Measurements from ENCODE around the gene CACNG1.
"Not testable (repeated sequence)": the region's sequence is repeated elsewhere in the genome, so short reads cannot be mapped to it uniquely, and the experiment has no call there.

CACNG1 gene

GRCh38 chr17:67095803-67096202 lies 51.4 kb downstream of the CACNG1 start:
- no peak overlapping the region for H3K27ac ChIP-seq (replicated peaks)
- no peak overlapping the region for H3K4me3 ChIP-seq (replicated peaks; ENCODE audit: insufficient read depth, low read length)
- TF ChIP-seq SPI1 (IDR thresholded peaks at IDR 0.05; ENCODE audit: borderline replicate concordance, low read depth) (no peak), POLR2AphosphoS5 (IDR thresholded peaks at IDR 0.05; ENCODE audit: low read depth) (no peak), GABPA (IDR thresholded peaks at IDR 0.05; ENCODE audit: low read depth) (no peak)
- TF ChIP-seq, protein P1, sequence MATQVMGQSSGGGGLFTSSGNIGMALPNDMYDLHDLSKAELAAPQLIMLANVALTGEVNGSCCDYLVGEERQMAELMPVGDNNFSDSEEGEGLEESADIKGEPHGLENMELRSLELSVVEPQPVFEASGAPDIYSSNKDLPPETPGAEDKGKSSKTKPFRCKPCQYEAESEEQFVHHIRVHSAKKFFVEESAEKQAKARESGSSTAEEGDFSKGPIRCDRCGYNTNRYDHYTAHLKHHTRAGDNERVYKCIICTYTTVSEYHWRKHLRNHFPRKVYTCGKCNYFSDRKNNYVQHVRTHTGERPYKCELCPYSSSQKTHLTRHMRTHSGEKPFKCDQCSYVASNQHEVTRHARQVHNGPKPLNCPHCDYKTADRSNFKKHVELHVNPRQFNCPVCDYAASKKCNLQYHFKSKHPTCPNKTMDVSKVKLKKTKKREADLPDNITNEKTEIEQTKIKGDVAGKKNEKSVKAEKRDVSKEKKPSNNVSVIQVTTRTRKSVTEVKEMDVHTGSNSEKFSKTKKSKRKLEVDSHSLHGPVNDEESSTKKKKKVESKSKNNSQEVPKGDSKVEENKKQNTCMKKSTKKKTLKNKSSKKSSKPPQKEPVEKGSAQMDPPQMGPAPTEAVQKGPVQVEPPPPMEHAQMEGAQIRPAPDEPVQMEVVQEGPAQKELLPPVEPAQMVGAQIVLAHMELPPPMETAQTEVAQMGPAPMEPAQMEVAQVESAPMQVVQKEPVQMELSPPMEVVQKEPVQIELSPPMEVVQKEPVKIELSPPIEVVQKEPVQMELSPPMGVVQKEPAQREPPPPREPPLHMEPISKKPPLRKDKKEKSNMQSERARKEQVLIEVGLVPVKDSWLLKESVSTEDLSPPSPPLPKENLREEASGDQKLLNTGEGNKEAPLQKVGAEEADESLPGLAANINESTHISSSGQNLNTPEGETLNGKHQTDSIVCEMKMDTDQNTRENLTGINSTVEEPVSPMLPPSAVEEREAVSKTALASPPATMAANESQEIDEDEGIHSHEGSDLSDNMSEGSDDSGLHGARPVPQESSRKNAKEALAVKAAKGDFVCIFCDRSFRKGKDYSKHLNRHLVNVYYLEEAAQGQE (IDR thresholded peaks at IDR 0.05; ENCODE audit: insufficient replicate concordance, low read depth) = no peak
- TF ChIP-seq, protein P2, sequence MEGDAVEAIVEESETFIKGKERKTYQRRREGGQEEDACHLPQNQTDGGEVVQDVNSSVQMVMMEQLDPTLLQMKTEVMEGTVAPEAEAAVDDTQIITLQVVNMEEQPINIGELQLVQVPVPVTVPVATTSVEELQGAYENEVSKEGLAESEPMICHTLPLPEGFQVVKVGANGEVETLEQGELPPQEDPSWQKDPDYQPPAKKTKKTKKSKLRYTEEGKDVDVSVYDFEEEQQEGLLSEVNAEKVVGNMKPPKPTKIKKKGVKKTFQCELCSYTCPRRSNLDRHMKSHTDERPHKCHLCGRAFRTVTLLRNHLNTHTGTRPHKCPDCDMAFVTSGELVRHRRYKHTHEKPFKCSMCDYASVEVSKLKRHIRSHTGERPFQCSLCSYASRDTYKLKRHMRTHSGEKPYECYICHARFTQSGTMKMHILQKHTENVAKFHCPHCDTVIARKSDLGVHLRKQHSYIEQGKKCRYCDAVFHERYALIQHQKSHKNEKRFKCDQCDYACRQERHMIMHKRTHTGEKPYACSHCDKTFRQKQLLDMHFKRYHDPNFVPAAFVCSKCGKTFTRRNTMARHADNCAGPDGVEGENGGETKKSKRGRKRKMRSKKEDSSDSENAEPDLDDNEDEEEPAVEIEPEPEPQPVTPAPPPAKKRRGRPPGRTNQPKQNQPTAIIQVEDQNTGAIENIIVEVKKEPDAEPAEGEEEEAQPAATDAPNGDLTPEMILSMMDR (IDR thresholded peaks at IDR 0.05; ENCODE audit: insufficient read depth, low read length) = no peak
- no peaks in the 10 kb centered on the region for H3K27me3 ChIP-seq (ENCODE audit: insufficient read depth, poor library complexity, severe bottlenecking)
- DNase-seq (ENCODE audit: low read depth in 1 of 2, low spot score in 1 of 2) = no peak

DNA sequence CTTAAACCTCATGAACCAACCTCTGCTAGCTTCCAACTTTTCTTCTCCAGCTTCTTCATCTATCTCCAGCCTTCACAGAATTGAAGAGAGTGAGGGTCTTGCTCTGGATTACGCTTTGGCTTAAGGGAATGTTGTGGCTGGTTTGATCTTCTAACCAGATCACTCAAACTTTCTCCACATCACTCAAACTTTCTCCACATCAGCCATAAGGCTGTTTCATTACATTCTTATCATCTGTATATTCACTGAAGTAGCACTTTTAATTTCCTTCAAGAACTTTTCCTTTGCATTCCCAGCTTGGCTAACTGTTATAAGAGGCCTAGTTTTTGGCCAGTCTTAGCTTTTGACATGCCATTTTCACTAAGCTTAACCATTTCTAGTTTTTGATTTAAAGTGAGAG lies 52.3 kb downstream of the CACNG1 start:
- Histone ChIP-seq H3K27me3 (ENCODE audit: insufficient read depth, poor library complexity, severe bottlenecking) (no peaks in the 10 kb centered on the region), H3K4me3 (replicated peaks; ENCODE audit: insufficient read depth, low read length) (no peak overlapping the region), H3K27ac (replicated peaks) (no peak overlapping the region)
- no peak for DNase-seq (ENCODE audit: low read depth in 1 of 2, low spot score in 1 of 2)
- TF ChIP-seq SPI1 (IDR thresholded peaks at IDR 0.05; ENCODE audit: borderline replicate concordance, low read depth) = no peak
- TF ChIP-seq, protein P2 (IDR thresholded peaks at IDR 0.05; ENCODE audit: insufficient read depth, low read length) = no peak
- TF ChIP-seq GABPA (IDR thresholded peaks at IDR 0.05; ENCODE audit: low read depth) = no peak
- TF ChIP-seq, protein P1 (IDR thresholded peaks at IDR 0.05; ENCODE audit: insufficient replicate concordance, low read depth) = no peak
- TF ChIP-seq POLR2AphosphoS5 (IDR thresholded peaks at IDR 0.05; ENCODE audit: low read depth) = no peak

DNA sequence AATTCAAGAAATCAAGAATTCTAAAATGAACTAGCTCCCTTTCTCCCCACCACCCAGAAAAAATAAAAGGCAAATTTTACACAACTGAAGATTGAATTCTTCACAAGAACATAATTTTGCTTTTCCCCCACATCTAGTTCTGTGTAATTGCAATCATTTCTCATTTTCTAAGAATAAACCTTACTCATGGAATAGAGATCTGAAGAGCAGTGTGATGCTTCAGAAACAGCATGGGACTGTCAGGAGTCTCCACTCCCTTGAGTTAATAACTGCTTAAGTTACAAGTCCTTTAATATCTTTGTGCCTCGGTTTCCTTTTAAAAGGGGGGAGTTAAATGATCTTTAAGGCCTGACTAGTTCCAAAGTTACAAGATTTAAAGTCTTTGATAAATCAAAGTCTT lies 53.7 kb downstream of the CACNG1 start:
- Histone ChIP-seq H3K27ac (replicated peaks) (no peak overlapping the region), H3K4me3 (replicated peaks; ENCODE audit: insufficient read depth, low read length) (no peak overlapping the region), H3K27me3 (ENCODE audit: insufficient read depth, poor library complexity, severe bottlenecking) (no peaks in the 10 kb centered on the region)
- DNase-seq (ENCODE audit: low read depth in 1 of 2, low spot score in 1 of 2) = no peak
- TF ChIP-seq, protein P1 (IDR thresholded peaks at IDR 0.05; ENCODE audit: insufficient replicate concordance, low read depth) = no peak
- TF ChIP-seq GABPA (IDR thresholded peaks at IDR 0.05; ENCODE audit: low read depth) (no peak), SPI1 (IDR thresholded peaks at IDR 0.05; ENCODE audit: borderline replicate concordance, low read depth) (no peak)

DNA sequence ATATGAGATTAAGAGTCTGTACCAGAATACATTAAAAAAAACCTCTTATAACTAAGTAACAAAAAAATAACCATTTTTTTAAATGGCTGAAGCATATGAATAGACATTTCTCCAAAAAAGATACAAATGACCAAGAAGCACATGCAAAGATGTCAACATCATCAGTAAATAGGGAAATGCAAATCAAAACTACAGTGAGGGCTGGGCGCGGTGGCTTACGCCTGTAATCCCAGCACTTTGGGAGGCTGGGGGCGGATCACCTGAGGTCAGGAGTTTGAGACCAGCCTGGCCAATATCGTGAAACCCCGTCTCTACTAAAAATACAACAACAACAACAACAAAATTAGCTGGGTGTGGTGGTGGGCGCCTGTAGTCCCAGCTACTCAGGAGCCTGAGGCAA lies 60.3 kb downstream of the CACNG1 start:
- DNase-seq (ENCODE audit: low read depth in 1 of 2, low spot score in 1 of 2); H3K27me3 ChIP-seq (ENCODE audit: insufficient read depth, poor library complexity, severe bottlenecking); H3K4me3 ChIP-seq (replicated peaks; ENCODE audit: insufficient read depth, low read length); H3K27ac ChIP-seq (replicated peaks): not testable (repeated sequence)
